ENCODE results near the gene RNASE11.

RNASE11 gene

GRCh38 chr14:20613094-20614037 is 25.6 kb upstream of the RNASE11 start:
- peak overlapping the region; percentile 77 for H3K4me3 ChIP-seq (ENCODE audit: low read length)
- peak; percentile 94 for DNase-seq (ENCODE audit: low read depth)
- TF ChIP-seq, protein P1, sequence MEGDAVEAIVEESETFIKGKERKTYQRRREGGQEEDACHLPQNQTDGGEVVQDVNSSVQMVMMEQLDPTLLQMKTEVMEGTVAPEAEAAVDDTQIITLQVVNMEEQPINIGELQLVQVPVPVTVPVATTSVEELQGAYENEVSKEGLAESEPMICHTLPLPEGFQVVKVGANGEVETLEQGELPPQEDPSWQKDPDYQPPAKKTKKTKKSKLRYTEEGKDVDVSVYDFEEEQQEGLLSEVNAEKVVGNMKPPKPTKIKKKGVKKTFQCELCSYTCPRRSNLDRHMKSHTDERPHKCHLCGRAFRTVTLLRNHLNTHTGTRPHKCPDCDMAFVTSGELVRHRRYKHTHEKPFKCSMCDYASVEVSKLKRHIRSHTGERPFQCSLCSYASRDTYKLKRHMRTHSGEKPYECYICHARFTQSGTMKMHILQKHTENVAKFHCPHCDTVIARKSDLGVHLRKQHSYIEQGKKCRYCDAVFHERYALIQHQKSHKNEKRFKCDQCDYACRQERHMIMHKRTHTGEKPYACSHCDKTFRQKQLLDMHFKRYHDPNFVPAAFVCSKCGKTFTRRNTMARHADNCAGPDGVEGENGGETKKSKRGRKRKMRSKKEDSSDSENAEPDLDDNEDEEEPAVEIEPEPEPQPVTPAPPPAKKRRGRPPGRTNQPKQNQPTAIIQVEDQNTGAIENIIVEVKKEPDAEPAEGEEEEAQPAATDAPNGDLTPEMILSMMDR (IDR thresholded peaks at IDR 0.05; ENCODE audit: insufficient read depth, low read depth, low read length, missing control alignments), result peak; percentile 73

GRCh38 chr14:20612403-20612802 is 24.6 kb upstream of the RNASE11 start:
- no peak overlapping the region for H3K4me3 ChIP-seq (ENCODE audit: low read length)
- no peak for DNase-seq (ENCODE audit: low read depth)
- TF ChIP-seq, protein P1 (IDR thresholded peaks at IDR 0.05; ENCODE audit: insufficient read depth, low read depth, low read length, missing control alignments), result no peak

- DNase-seq (ENCODE audit: low read depth), result no peak
- no peak overlapping the region for H3K4me3 ChIP-seq (ENCODE audit: low read length)
- TF ChIP-seq, protein P1 (IDR thresholded peaks at IDR 0.05; ENCODE audit: insufficient read depth, low read depth, low read length, missing control alignments), result no peak
Observed at GRCh38 chr14:20611277-20611676, 23.5 kb upstream of the RNASE11 start.

DNA sequence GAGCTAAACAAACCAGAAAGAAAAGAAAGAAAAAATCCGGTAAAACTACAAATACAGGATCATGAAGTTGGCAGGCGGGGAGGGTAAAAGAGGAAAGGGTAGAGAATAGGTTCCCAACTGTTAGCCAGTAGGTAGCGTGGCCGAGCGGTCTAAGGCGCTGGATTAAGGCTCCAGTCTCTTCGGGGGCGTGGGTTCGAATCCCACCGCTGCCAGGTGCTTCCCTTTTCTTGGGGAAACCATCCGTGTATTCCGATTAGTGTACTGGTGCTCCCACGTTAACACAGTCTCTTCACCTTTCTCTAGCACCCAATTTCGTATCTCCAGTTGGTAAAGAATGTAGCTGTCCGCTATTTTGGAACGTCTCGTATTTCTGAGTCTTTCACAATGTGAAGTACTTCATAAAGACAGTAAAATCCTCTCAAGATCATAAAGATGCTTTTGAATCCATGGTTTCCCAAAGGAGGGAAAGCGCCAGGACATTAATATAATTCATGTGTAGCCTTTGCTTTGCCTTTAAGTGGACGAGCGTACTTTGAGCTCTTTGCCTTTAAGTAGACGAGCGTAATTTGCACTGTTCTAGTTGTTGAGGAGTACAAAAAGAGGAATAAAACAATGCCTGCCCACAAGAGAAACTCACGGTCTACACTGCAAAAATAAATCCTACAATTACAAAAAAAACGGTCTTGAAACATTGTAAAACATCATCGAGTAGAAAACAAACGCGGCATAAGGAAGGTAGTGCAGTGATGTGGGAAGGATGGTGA is 22.4 kb upstream of the RNASE11 start:
- peak; percentile 78 for DNase-seq (ENCODE audit: low read depth)
- TF ChIP-seq, protein P1 (IDR thresholded peaks at IDR 0.05; ENCODE audit: insufficient read depth, low read depth, low read length, missing control alignments), result peak; percentile 4
- H3K4me3 ChIP-seq (ENCODE audit: low read length), result peak overlapping the region; percentile 87

DNA sequence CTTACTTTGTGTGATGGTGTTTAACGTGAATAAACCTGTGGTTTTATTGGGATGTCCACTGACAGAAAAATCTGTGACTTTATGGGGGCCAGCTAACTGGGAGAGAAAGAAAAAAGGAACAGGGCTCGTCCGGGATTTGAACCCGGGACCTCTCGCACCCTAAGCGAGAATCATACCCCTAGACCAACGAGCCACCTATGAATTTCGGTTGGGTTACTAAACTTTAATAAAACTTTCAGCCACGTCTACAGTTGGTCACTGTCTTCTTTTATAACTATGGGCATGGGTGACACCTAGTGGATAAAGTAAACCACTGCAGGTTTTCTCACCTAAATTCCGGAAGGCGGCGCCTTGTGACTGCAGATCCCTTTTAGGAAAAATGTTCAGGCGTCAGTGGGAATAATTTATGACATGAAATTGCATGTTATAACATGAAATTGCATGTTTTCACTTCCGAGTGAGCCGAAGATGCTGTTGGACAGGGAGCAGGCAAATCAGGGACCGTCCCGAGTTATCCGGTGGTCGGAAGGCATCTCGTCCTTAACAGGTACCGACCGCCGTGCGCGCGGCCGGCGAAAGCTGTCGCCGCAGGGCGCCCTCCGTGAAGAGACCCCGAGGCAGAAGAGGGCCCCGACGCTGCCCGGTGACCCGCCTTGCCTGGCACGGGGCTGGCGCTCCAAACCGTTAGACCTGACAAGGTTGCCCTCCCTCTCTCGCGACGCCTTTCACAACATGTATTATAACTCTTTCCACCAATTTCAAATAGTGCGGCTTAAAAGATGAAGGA is 21.6 kb upstream of the RNASE11 start:
- DNase-seq (ENCODE audit: low read depth), result peak; percentile 91

More for the DNA sequence above, 21.6 kb upstream of the RNASE11 start:
- H3K4me3 ChIP-seq (ENCODE audit: low read length), result peak overlapping the region; percentile 87
- TF ChIP-seq, protein P1 (IDR thresholded peaks at IDR 0.05; ENCODE audit: insufficient read depth, low read depth, low read length, missing control alignments), result peak; percentile 95

All from epithelial cell of esophagus (primary cell).